Neural progenitor cell (in vitro differentiated cells): Measurements from ENCODE around the gene FAM216B. TPM values are rescaled to one million over a fixed set of nuclear protein-coding genes. Genes with fewer than 3 reads are reported as not detected.

Source experiments
- DNase-seq: peaks from one replicate; pipeline ENCODE4 v3.0.0-alpha.2; 2016; ENCODE audit warnings: low spot score
- H2AFZ ChIP-seq: fragments of 200-600 bp; sonication (generic); replicated peaks from 2 replicates; pipeline ENCODE4 v1.6.1; 2016; ENCODE audit warnings: antibody characterized with exemption
- H3F3A ChIP-seq: fragments of 200-600 bp; sonication (generic); 2 replicates; pipeline ENCODE4 v1.6.1; 2016; ENCODE audit warnings: antibody characterized with exemption, low read depth
- H3K27ac ChIP-seq: fragments of 200-600 bp; sonication (generic); 2 replicates; pipeline ENCODE4 v1.5.1; 2016; ENCODE audit warnings: mild to moderate bottlenecking
- H3K27me3 ChIP-seq: fragments of 200-600 bp; sonication (generic); 2 replicates; pipeline ENCODE4 v1.6.1; 2016; ENCODE audit warnings: mild to moderate bottlenecking, moderate library complexity
- H3K36me3 ChIP-seq: fragments of 200-600 bp; sonication (generic); 2 replicates; pipeline ENCODE4 v1.5.1; 2016
- H3K4me1 ChIP-seq: fragments of 200-600 bp; sonication (generic); 2 replicates; pipeline ENCODE4 v1.6.1; 2016; ENCODE audit warnings: mixed run types
- H3K4me2 ChIP-seq: fragments of 200-600 bp; sonication (generic); 2 replicates; pipeline ENCODE4 v1.6.1; 2016
- H3K4me3 ChIP-seq: fragments of 200-600 bp; sonication (generic); 2 replicates; pipeline ENCODE4 v1.5.1; 2016
- H3K79me2 ChIP-seq: fragments of 200-600 bp; sonication (generic); 2 replicates; pipeline ENCODE4 v1.6.1; 2016; ENCODE audit warnings: low read depth
- H3K9ac ChIP-seq: fragments of 200-600 bp; sonication (generic); 2 replicates; pipeline ENCODE4 v1.6.1; 2016
- H3K9me3 ChIP-seq: fragments of 200-600 bp; sonication (generic); 2 replicates; pipeline ENCODE4 v1.5.1; 2016; ENCODE audit warnings: low read depth
- H4K20me1 ChIP-seq: fragments of 200-600 bp; sonication (generic); 2 replicates; pipeline ENCODE4 v1.6.1; 2016; ENCODE audit warnings: low read depth
- H3K27ac Mint-ChIP-seq: 3 replicates; pipeline ENCODE4 v1.8.0; 2021; ENCODE audit warnings: mixed read lengths
- H3K27me3 Mint-ChIP-seq: 2 replicates; pipeline ENCODE4 v1.8.0; 2022; ENCODE audit warnings: low read depth, mild to moderate bottlenecking, inconsistent platforms, moderate library complexity, mixed read lengths; ENCODE audit not compliant: insufficient read depth
- H3K36me3 Mint-ChIP-seq: 3 replicates; pipeline ENCODE4 v1.8.0; 2021; ENCODE audit warnings: mixed read lengths
- H3K4me1 Mint-ChIP-seq: 3 replicates; pipeline ENCODE4 v1.8.0; 2021; ENCODE audit warnings: mixed read lengths
- H3K4me3 Mint-ChIP-seq: 3 replicates; pipeline ENCODE4 v1.8.0; 2021; ENCODE audit warnings: mild to moderate bottlenecking, moderate library complexity, mixed read lengths
- H3K9me3 Mint-ChIP-seq: 3 replicates; pipeline ENCODE4 v1.8.0; 2020; ENCODE audit warnings: mixed read lengths
- EZH2 ChIP-seq: fragments of 200-600 bp; sonication (generic); IDR thresholded peaks from 2 replicates; pipeline ENCODE4 v1.6.1; 2017; ENCODE audit warnings: antibody characterized with exemption, mild to moderate bottlenecking, moderate library complexity
- EZH2phosphoT487 ChIP-seq: fragments of 200-600 bp; sonication (generic); IDR thresholded peaks from 2 replicates; pipeline ENCODE4 v1.6.1; 2017; ENCODE audit warnings: antibody characterized with exemption
- total RNA-seq: library from RNA; depleted of rRNA; stranded (reverse); fragments of >200 nt; gene quantifications from 2 replicates; pipeline ENCODE4 v1.2.3, GENCODE V29; 2015; ENCODE audit warnings: low replicate concordance
- TF ChIP-seq, protein P1 (sequence below): fragments of 200-600 bp; sonication (generic); IDR thresholded peaks from 2 replicates; pipeline ENCODE4 v1.5.1; 2017; ENCODE audit warnings: antibody characterized with exemption, mild to moderate bottlenecking

The FAM216B gene
- total RNA-seq, 1 donor from 2014 or later, result not detected

GRCh38 chr13:42804244-42804874 lies 23.0 kb downstream of the FAM216B start:
- H3K27me3 ChIP-seq, result no peaks in the 10 kb centered on the region
- no peaks in the 10 kb centered on the region for H3K79me2 ChIP-seq
- H3K9ac ChIP-seq, result no peak overlapping the region
- no peak overlapping the region for H3K27ac ChIP-seq
- no peaks in the 10 kb centered on the region for H4K20me1 ChIP-seq
- H3K4me2 ChIP-seq, result no peak overlapping the region
- no peaks in the 10 kb centered on the region for H3K4me1 ChIP-seq
- no peaks in the 10 kb centered on the region for H3K9me3 ChIP-seq
- H3K4me3 ChIP-seq, result no peak overlapping the region
- no peak overlapping the region for H3K4me3 Mint-ChIP-seq
- no peak overlapping the region for H2AFZ ChIP-seq
- H3K9me3 Mint-ChIP-seq, result no peaks in the 10 kb centered on the region
- H3K36me3 Mint-ChIP-seq, result no peaks in the 10 kb centered on the region
- H3F3A ChIP-seq, result no peaks in the 10 kb centered on the region
- TF ChIP-seq, protein P1, sequence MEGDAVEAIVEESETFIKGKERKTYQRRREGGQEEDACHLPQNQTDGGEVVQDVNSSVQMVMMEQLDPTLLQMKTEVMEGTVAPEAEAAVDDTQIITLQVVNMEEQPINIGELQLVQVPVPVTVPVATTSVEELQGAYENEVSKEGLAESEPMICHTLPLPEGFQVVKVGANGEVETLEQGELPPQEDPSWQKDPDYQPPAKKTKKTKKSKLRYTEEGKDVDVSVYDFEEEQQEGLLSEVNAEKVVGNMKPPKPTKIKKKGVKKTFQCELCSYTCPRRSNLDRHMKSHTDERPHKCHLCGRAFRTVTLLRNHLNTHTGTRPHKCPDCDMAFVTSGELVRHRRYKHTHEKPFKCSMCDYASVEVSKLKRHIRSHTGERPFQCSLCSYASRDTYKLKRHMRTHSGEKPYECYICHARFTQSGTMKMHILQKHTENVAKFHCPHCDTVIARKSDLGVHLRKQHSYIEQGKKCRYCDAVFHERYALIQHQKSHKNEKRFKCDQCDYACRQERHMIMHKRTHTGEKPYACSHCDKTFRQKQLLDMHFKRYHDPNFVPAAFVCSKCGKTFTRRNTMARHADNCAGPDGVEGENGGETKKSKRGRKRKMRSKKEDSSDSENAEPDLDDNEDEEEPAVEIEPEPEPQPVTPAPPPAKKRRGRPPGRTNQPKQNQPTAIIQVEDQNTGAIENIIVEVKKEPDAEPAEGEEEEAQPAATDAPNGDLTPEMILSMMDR, result no peak
- TF ChIP-seq EZH2 (no peak), EZH2phosphoT487 (no peak)
- H3K27me3 Mint-ChIP-seq, result no peaks in the 10 kb centered on the region
- no peak overlapping the region for H3K27ac Mint-ChIP-seq
- no peak for DNase-seq
- H3K4me1 Mint-ChIP-seq, result no peaks in the 10 kb centered on the region
- H3K36me3 ChIP-seq, result no peaks in the 10 kb centered on the region

GRCh38 chr13:42807241-42807640 lies 25.9 kb downstream of the FAM216B start:
- Histone ChIP-seq H3K9ac (no peak overlapping the region), H3K79me2 (no peaks in the 10 kb centered on the region), H3K4me1 (no peaks in the 10 kb centered on the region), H3K27me3 (no peaks in the 10 kb centered on the region), H4K20me1 (no peaks in the 10 kb centered on the region), H3K36me3 (no peaks in the 10 kb centered on the region), H2AFZ (no peak overlapping the region), H3F3A (no peaks in the 10 kb centered on the region), H3K27ac (no peak overlapping the region), H3K4me3 (no peak overlapping the region), H3K4me2 (no peak overlapping the region), H3K9me3 (no peaks in the 10 kb centered on the region)
- Mint-ChIP-seq H3K27ac (no peak overlapping the region), H3K4me1 (no peaks in the 10 kb centered on the region), H3K4me3 (no peak overlapping the region), H3K36me3 (no peaks in the 10 kb centered on the region), H3K9me3 (peaks cover 2% of the 10 kb centered on the region), H3K27me3 (no peaks in the 10 kb centered on the region)
- TF ChIP-seq EZH2phosphoT487, result no peak
- no peak for TF ChIP-seq EZH2
- TF ChIP-seq, protein P1, result no peak
- no peak for DNase-seq

DNA sequence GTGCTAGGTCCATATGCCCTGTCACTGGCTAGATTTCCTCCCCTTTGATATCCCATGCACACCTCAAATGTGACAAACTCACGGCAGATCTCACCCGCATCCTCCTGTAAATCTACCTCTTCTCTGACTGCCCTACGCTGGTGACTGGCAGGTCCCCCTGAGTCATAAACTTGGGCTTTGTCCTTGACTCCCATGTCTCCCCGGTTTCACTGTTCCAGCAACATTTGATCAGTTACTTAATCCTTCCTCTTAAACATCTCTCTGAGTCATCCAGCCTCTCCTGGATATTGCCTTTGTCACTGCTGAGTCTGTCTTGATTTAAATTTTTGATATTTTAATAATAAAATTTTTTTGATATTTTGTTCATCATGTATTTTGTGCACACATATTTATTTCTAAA lies 26.5 kb downstream of the FAM216B start:
- H3K4me3 ChIP-seq, result no peak overlapping the region
- no peaks in the 10 kb centered on the region for H3F3A ChIP-seq
- no peak for DNase-seq
- no peaks in the 10 kb centered on the region for H3K9me3 ChIP-seq
- no peaks in the 10 kb centered on the region for H3K4me1 ChIP-seq
- Mint-ChIP-seq H3K4me3 (no peak overlapping the region), H3K9me3 (peaks cover 2% of the 10 kb centered on the region), H3K27me3 (no peaks in the 10 kb centered on the region), H3K27ac (no peak overlapping the region), H3K4me1 (no peaks in the 10 kb centered on the region), H3K36me3 (no peaks in the 10 kb centered on the region)
- H3K4me2 ChIP-seq, result no peak overlapping the region
- H2AFZ ChIP-seq, result no peak overlapping the region
- H3K9ac ChIP-seq, result no peak overlapping the region
- no peaks in the 10 kb centered on the region for H3K79me2 ChIP-seq
- no peaks in the 10 kb centered on the region for H4K20me1 ChIP-seq
- H3K27ac ChIP-seq, result no peak overlapping the region
- no peaks in the 10 kb centered on the region for H3K36me3 ChIP-seq
- H3K27me3 ChIP-seq, result no peaks in the 10 kb centered on the region
- TF ChIP-seq EZH2, result no peak
- TF ChIP-seq EZH2phosphoT487, result no peak
- TF ChIP-seq, protein P1, result no peak
